Activated CD4-positive, alpha-beta T cell treated with anti-CD3 and anti-CD28 coated beads for 36 hours (primary cell): ENCODE measurements around the gene TCTA. TPM values are rescaled to one million over a fixed set of nuclear protein-coding genes. Genes with fewer than 3 reads are reported as not detected.

Experiments used
- ATAC-seq: fragments of 200-7000 bp; cut with Tn5 transposase; one replicate; pipeline ENCODE4 v1.10.0; 2021; ENCODE audit warnings: mild to moderate bottlenecking, moderate library complexity
- CTCF ChIA-PET: fragments of 350-600 bp; sonication (Branson Sonifier 250); formaldehyde crosslinking; loops from one replicate; lab custom pipeline; 2021; ENCODE audit warnings: antibody characterized with exemption; lab: Charles Lee
- POLR2A ChIA-PET: fragments of 350-600 bp; sonication (Branson Sonifier 250); formaldehyde crosslinking; loops from one replicate; lab custom pipeline; 2021; ENCODE audit warnings: antibody characterized with exemption, inconsistent platforms; lab: Charles Lee
- DNase-seq: peaks from one replicate; pipeline ENCODE4 v3.0.0-alpha.2; 2020
- H3K27ac Mint-ChIP-seq: one replicate; pipeline ENCODE4 v1.8.0; 2021; ENCODE audit warnings: mixed read lengths
- H3K27me3 Mint-ChIP-seq: one replicate; pipeline ENCODE4 v1.8.0; 2021; ENCODE audit warnings: mixed read lengths
- H3K36me3 Mint-ChIP-seq: one replicate; pipeline ENCODE4 v1.8.0; 2021; ENCODE audit warnings: low read depth, mixed read lengths
- H3K4me1 Mint-ChIP-seq: one replicate; pipeline ENCODE4 v1.8.0; 2021; ENCODE audit warnings: mixed read lengths
- H3K4me3 Mint-ChIP-seq: one replicate; pipeline ENCODE4 v1.8.0; 2021; ENCODE audit warnings: mild to moderate bottlenecking, moderate library complexity, mixed read lengths
- H3K9me3 Mint-ChIP-seq: one replicate; pipeline ENCODE4 v1.8.0; 2021; ENCODE audit warnings: low read depth, mixed read lengths
- intact Hi-C, 2 experiments: fragments of 100-400 bp; cut with DNase I in 1 of 2; cut with micrococcal nuclease in 1 of 2; formaldehyde crosslinking; loops; one replicate each; pipeline versions ENCODE4 v1.14.2 to v1.15.1; 2022 to 2024; cut with DNase I, micrococcal nuclease
- total RNA-seq, 2 experiments: library from RNA; stranded (reverse); gene quantifications; one replicate each; pipeline ENCODE4 v1.2.3, GENCODE V29; 2021

The TCTA gene
- 1 to 10 TPM; 9.4 TPM for total RNA-seq

- H3K27me3 Mint-ChIP-seq, result no peaks in the 10 kb centered on the region
- H3K27ac Mint-ChIP-seq, result peak within 1 kb of the TSS; percentile 97
- DNase-seq (peak; percentile 99), ATAC-seq (peak; percentile 88)
- peak within 1 kb of the TSS; percentile 97 for H3K4me3 Mint-ChIP-seq
- peaks cover 63% of the 10 kb centered on the region for H3K4me1 Mint-ChIP-seq
- CTCF ChIA-PET, result interaction anchor here (0.6 to 1.3 kb wide), 5 partner anchors 9 to 72 kb away, joined by 3 to 7 read pairs (median 4); partner anchors contain the start of gene USP4
- peaks cover 50% of the 10 kb centered on the region for H3K36me3 Mint-ChIP-seq
- no peaks in the 10 kb centered on the region for H3K9me3 Mint-ChIP-seq
- POLR2A ChIA-PET, result interaction anchor here (0.6 to 3.3 kb wide), 16 partner anchors 8 to 405 kb away, joined by 3 to 19 read pairs (median 6); partner anchors contain the start of genes DAG1, NICN1, QRICH1 and USP4
- intact Hi-C loops, result loop anchor here (1.0 to 5.0 kb wide), 17 partner anchors 17 to 880 kb away; partner anchors contain the start of genes DAG1 (in 2 of the 2), GPX1 (in 2 of the 2), NICN1 (in 2 of the 2) and USP4 (in 2 of the 2)
Observed at GRCh38 chr3:49411968-49412631, at the start of gene TCTA, which contains the start of gene RHOA. TCTA (plus strand) TSS chr3:49412423; CDS start chr3:49412427, 4 bp downstream. RHOA (minus strand) TSS chr3:49411976; CDS start chr3:49375589, 36,387 bp downstream.

- peaks cover 10% of the 10 kb centered on the region for H3K4me1 Mint-ChIP-seq
- ChIA-PET POLR2A (no interaction called here), CTCF (interaction anchor here (0.6 to 0.7 kb wide), 4 partner anchors 15 to 395 kb away, joined by 3 read pairs; no protein-coding TSS in a partner anchor)
- H3K27ac Mint-ChIP-seq, result peak overlapping the region; percentile 53
- no peak overlapping the region for H3K4me3 Mint-ChIP-seq
- no peaks in the 10 kb centered on the region for H3K9me3 Mint-ChIP-seq
- no peaks in the 10 kb centered on the region for H3K27me3 Mint-ChIP-seq
- no peak for ATAC-seq
- no peak for DNase-seq
- intact Hi-C loops, result no loop called here
- peaks cover 55% of the 10 kb centered on the region for H3K36me3 Mint-ChIP-seq
Observed at GRCh38 chr3:49362561-49362960, 49.7 kb upstream of the TCTA start.

- intact Hi-C loops, result no loop called here
- Mint-ChIP-seq H3K4me3 (no peak overlapping the region), H3K27ac (peak overlapping the region; percentile 76), H3K36me3 (peaks cover 67% of the 10 kb centered on the region), H3K4me1 (peaks cover 21% of the 10 kb centered on the region), H3K9me3 (no peaks in the 10 kb centered on the region), H3K27me3 (no peaks in the 10 kb centered on the region)
- ChIA-PET CTCF (interaction anchor here (0.6 kb wide), 2 partner anchors 54 to 921 kb away, joined by 3 to 5 read pairs; no protein-coding TSS in a partner anchor), POLR2A (no interaction called here)
- ATAC-seq, result peak; percentile 60
- no peak for DNase-seq
Observed at GRCh38 chr3:49370585-49371290, 41.5 kb upstream of the TCTA start.

- CTCF ChIA-PET, result no interaction called here
Observed at GRCh38 chr3:49371946-49372345, 40.3 kb upstream of the TCTA start.

GRCh38 chr3:49377483-49377882 is 34.7 kb upstream of the TCTA start:
- peak overlapping the region; percentile 91 for H3K27ac Mint-ChIP-seq
- H3K27me3 Mint-ChIP-seq, result no peaks in the 10 kb centered on the region
- H3K4me3 Mint-ChIP-seq, result no peak overlapping the region
- ChIA-PET POLR2A (interaction anchor here (0.7 kb wide), 3 partner anchors 22 to 175 kb away, joined by 3 to 10 read pairs (median 9); no protein-coding TSS in a partner anchor), CTCF (interaction anchor here (0.6 to 0.9 kb wide), 3 partner anchors 9 to 37 kb away, joined by 3 read pairs; no protein-coding TSS in a partner anchor)
- H3K9me3 Mint-ChIP-seq, result no peaks in the 10 kb centered on the region
- intact Hi-C loops, result loop anchor here in 1 of 2 experiments (1.0 to 2.0 kb wide), 2 partner anchors 19 to 37 kb away; partner anchors contain the start of genes GPX1 and USP4
- H3K36me3 Mint-ChIP-seq, result peaks cover 40% of the 10 kb centered on the region
- peaks cover 42% of the 10 kb centered on the region for H3K4me1 Mint-ChIP-seq
- ATAC-seq (peak; percentile 96), DNase-seq (peak; percentile 85)

More at GRCh38 chr3:49371946-49372345, 40.3 kb upstream of the TCTA start:
- no peak for ATAC-seq
- no peaks in the 10 kb centered on the region for H3K9me3 Mint-ChIP-seq
- H3K4me3 Mint-ChIP-seq, result no peak overlapping the region
- H3K27me3 Mint-ChIP-seq, result no peaks in the 10 kb centered on the region
- DNase-seq, result no peak
- peak overlapping the region; percentile 58 for H3K27ac Mint-ChIP-seq
- peaks cover 22% of the 10 kb centered on the region for H3K4me1 Mint-ChIP-seq
- POLR2A ChIA-PET, result no interaction called here
- H3K36me3 Mint-ChIP-seq, result peaks cover 55% of the 10 kb centered on the region
- intact Hi-C loops, result no loop called here

- DNase-seq, result no peak
- POLR2A ChIA-PET, result interaction anchor here (0.7 kb wide), 1 partner anchor 21 kb away, joined by 9 read pairs; no protein-coding TSS in a partner anchor
- Mint-ChIP-seq H3K27me3 (no peaks in the 10 kb centered on the region), H3K27ac (peak overlapping the region; percentile 82), H3K36me3 (peaks cover 34% of the 10 kb centered on the region), H3K9me3 (no peaks in the 10 kb centered on the region), H3K4me3 (no peak overlapping the region), H3K4me1 (peaks cover 48% of the 10 kb centered on the region)
- CTCF ChIA-PET, result interaction anchor here (0.6 kb wide), 1 partner anchor 37 kb away, joined by 3 read pairs; no protein-coding TSS in a partner anchor
- intact Hi-C loops, result no loop called here
- no peak for ATAC-seq
Observed at GRCh38 chr3:49378249-49378895, 33.9 kb upstream of the TCTA start.

GRCh38 chr3:49383387-49383786 is 28.8 kb upstream of the TCTA start:
- POLR2A ChIA-PET, result interaction anchor here (0.5 kb wide), 1 partner anchor 643 kb away, joined by 5 read pairs; no protein-coding TSS in a partner anchor
- Mint-ChIP-seq H3K27me3 (no peaks in the 10 kb centered on the region), H3K4me1 (peaks cover 65% of the 10 kb centered on the region), H3K9me3 (no peaks in the 10 kb centered on the region), H3K4me3 (no peak overlapping the region), H3K27ac (peak overlapping the region; percentile 58), H3K36me3 (peaks cover 16% of the 10 kb centered on the region)
- no peak for DNase-seq
- intact Hi-C loops, result no loop called here
- CTCF ChIA-PET, result no interaction called here
- no peak for ATAC-seq

GRCh38 chr3:49385617-49386016 is 26.6 kb upstream of the TCTA start:
- intact Hi-C loops, result no loop called here
- Mint-ChIP-seq H3K36me3 (peaks cover 13% of the 10 kb centered on the region), H3K4me1 (peaks cover 56% of the 10 kb centered on the region), H3K9me3 (no peaks in the 10 kb centered on the region), H3K27ac (no peak overlapping the region), H3K27me3 (no peaks in the 10 kb centered on the region), H3K4me3 (no peak overlapping the region)
- ATAC-seq (no peak), DNase-seq (no peak)
- ChIA-PET POLR2A (no interaction called here), CTCF (interaction anchor here (0.9 to 1.0 kb wide), 2 partner anchors 19 to 21 kb away, joined by 3 to 5 read pairs; no protein-coding TSS in a partner anchor)

- Mint-ChIP-seq H3K9me3 (no peaks in the 10 kb centered on the region), H3K36me3 (peaks cover 13% of the 10 kb centered on the region), H3K4me1 (peaks cover 56% of the 10 kb centered on the region), H3K27ac (peak overlapping the region; percentile 52), H3K27me3 (no peaks in the 10 kb centered on the region), H3K4me3 (no peak overlapping the region)
- ChIA-PET POLR2A (no interaction called here), CTCF (interaction anchor here (0.9 to 1.0 kb wide), 2 partner anchors 18 to 20 kb away, joined by 3 to 5 read pairs; no protein-coding TSS in a partner anchor)
- intact Hi-C loops, result no loop called here
- DNase-seq (no peak), ATAC-seq (no peak)
Observed at GRCh38 chr3:49386056-49386756, 26.0 kb upstream of the TCTA start.

GRCh38 chr3:49387721-49388120 is 24.5 kb upstream of the TCTA start:
- ATAC-seq (peak; percentile 74), DNase-seq (no peak)
- CTCF ChIA-PET, result interaction anchor here (0.7 to 1.9 kb wide), 2 partner anchors 14 to 209 kb away, joined by 3 to 6 read pairs; no protein-coding TSS in a partner anchor
- intact Hi-C loops, result no loop called here
- POLR2A ChIA-PET, result no interaction called here
- Mint-ChIP-seq H3K27ac (peak overlapping the region; percentile 44), H3K36me3 (peaks cover 17% of the 10 kb centered on the region), H3K27me3 (no peaks in the 10 kb centered on the region), H3K4me3 (no peak overlapping the region), H3K9me3 (no peaks in the 10 kb centered on the region), H3K4me1 (peaks cover 52% of the 10 kb centered on the region)
